ENCODE data around the gene GON4L.

GRCh38 chr1:155873860-155874259 lies 16.8 kb upstream of the GON4L start:
- TF ChIP-seq POLR2A (IDR thresholded peaks at IDR 0.05; ENCODE audit: low read length) (no peak), GATA1 (IDR thresholded peaks at IDR 0.05; ENCODE audit: low read depth, low read length) (no peak)

Data from erythroblast (primary cell).